Right atrium auricular region (tissue), 2 donors: ENCODE results near the gene FGF14. TPM values are rescaled to one million over a fixed set of nuclear protein-coding genes. Genes with fewer than 3 reads are reported as not detected.
A peak's percentile ranks its signal among the peaks of the same experiment; 100 is the strongest.
"Not testable (repeated sequence)": the region's sequence is repeated elsewhere in the genome, so short reads cannot be mapped to it uniquely, and the experiment has no call there.

Experiments
- DNase-seq: peaks from one replicate; pipeline ENCODE4 v3.0.0-alpha.2; 2019; ENCODE audit warnings: low spot score
- H3K27ac ChIP-seq, 2 donors: fragments of 200-600 bp; sonication (generic); 1 replicate in 1 of 2; 2 replicates in 1 of 2; pipeline ENCODE4 v1.5.1; 2016 to 2019
- H3K27me3 ChIP-seq, 2 donors: fragments of 200-600 bp; sonication (generic); one replicate each; pipeline versions ENCODE4 v1.5.1 to v1.6.0; 2017 to 2019
- H3K36me3 ChIP-seq: fragments of 200-600 bp; sonication (generic); one replicate; pipeline ENCODE4 v1.5.1; 2016
- H3K4me1 ChIP-seq, 2 donors: fragments of 200-600 bp; sonication (generic); one replicate each; pipeline versions ENCODE4 v1.5.1 to v1.6.0; 2017 to 2019
- H3K4me3 ChIP-seq, 2 donors: fragments of 200-600 bp; sonication (generic); 1 replicate in 1 of 2; 2 replicates in 1 of 2; pipeline ENCODE4 v1.5.1; 2017 to 2019; ENCODE audit warnings: mild to moderate bottlenecking in 1 of 2, moderate library complexity in 1 of 2
- H3K9me3 ChIP-seq, 2 donors: fragments of 200-600 bp; sonication (generic); one replicate each; pipeline ENCODE4 v1.5.1; 2019
- total RNA-seq, 2 donors: library from RNA; depleted of rRNA; stranded (reverse); fragments of >200 nt; gene quantifications; one replicate each; pipeline ENCODE4 v1.1.0, GENCODE V29; 2016
- TF ChIP-seq, protein P1 (sequence below), 2 donors: fragments of 200-600 bp; sonication (generic); IDR thresholded peaks; one replicate each; pipeline ENCODE4 v1.5.1; 2019; ENCODE audit warnings: antibody characterized with exemption in 2 of 2

The FGF14 gene
- total RNA-seq, 2 donors from 2014 or later = 1.3 to 1.7 TPM

DNA sequence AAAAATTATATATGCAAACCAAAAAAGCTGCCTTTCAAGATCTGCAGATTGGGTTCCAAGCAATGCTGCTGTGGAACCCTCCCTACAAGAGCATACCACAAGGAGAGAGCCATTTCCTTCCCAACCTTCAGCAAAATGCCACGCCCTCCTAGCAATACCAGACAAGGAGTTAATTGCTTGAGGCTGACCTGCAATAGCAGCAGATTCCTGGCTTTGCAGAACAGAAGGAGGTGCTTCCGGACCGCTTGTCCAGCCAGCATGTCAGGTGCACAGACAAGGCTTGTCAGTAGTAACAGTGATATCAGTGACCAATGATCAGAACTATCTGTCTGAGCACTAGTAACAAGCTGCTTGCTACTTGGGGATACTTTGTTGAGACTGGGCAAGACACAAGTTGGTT lies 301.6 kb downstream of the FGF14 start:
- Histone ChIP-seq H3K27me3 (no peaks in the 10 kb centered on the region), H3K4me3 (no peak overlapping the region), H3K9me3 (no peaks in the 10 kb centered on the region), H3K27ac (no peak overlapping the region), H3K36me3 (no peaks in the 10 kb centered on the region), H3K4me1 (peaks cover 0 to 7% of the 10 kb centered on the region in 2 donors)
- TF ChIP-seq, protein P1, sequence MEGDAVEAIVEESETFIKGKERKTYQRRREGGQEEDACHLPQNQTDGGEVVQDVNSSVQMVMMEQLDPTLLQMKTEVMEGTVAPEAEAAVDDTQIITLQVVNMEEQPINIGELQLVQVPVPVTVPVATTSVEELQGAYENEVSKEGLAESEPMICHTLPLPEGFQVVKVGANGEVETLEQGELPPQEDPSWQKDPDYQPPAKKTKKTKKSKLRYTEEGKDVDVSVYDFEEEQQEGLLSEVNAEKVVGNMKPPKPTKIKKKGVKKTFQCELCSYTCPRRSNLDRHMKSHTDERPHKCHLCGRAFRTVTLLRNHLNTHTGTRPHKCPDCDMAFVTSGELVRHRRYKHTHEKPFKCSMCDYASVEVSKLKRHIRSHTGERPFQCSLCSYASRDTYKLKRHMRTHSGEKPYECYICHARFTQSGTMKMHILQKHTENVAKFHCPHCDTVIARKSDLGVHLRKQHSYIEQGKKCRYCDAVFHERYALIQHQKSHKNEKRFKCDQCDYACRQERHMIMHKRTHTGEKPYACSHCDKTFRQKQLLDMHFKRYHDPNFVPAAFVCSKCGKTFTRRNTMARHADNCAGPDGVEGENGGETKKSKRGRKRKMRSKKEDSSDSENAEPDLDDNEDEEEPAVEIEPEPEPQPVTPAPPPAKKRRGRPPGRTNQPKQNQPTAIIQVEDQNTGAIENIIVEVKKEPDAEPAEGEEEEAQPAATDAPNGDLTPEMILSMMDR (IDR thresholded peaks at IDR 0.05) = no peak
- DNase-seq = no peak

DNA sequence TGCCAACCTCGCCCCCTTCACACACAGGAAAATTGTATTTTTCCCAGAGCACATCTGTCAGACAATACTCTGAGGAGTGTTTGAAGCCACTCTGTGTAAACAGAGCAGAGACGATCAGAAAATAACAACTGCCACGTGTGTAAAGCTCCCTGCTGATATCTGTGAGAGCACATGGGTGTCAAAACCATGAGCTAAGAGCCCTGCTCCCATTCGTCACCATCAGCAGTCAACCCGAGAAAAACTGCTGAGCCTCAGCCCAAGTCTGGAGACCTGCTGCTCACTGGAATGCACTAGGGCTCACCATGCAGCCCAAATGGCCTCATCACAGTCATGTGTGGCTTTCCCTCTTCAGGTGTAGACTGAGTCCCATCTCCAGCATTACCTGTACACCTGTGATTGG lies 304.1 kb downstream of the FGF14 start:
- H3K36me3 ChIP-seq = no peaks in the 10 kb centered on the region
- no peak overlapping the region for H3K4me3 ChIP-seq
- H3K4me1 ChIP-seq = peaks cover 0 to 7% of the 10 kb centered on the region in 2 donors
- H3K27ac ChIP-seq = peak overlapping the region; percentile 35 to 46
- TF ChIP-seq, protein P1 (IDR thresholded peaks at IDR 0.05) = no peak
- no peaks in the 10 kb centered on the region for H3K9me3 ChIP-seq
- no peaks in the 10 kb centered on the region for H3K27me3 ChIP-seq
- DNase-seq = no peak

DNA sequence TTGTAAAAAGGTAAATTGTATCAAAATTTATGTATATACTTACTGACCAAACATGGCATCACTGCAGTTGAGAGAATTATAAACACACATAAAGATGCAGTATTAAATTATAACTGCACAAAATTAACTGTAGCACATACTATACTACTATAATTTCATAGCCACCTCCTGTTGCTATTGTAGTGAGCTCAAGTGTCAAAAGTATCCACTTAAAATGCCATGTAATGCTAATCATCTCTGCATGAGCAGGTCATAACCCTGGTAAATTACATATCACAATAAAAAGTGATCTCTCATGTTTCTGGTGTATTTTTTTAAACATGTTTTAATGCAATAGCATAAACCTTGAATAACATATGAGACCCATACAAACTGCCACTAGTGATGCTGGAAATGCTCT lies 308.6 kb downstream of the FGF14 start:
- not testable (repeated sequence) for H3K27me3 ChIP-seq, H3K9me3 ChIP-seq, H3K4me3 ChIP-seq, H3K36me3 ChIP-seq, DNase-seq, H3K4me1 ChIP-seq, H3K27ac ChIP-seq

DNA sequence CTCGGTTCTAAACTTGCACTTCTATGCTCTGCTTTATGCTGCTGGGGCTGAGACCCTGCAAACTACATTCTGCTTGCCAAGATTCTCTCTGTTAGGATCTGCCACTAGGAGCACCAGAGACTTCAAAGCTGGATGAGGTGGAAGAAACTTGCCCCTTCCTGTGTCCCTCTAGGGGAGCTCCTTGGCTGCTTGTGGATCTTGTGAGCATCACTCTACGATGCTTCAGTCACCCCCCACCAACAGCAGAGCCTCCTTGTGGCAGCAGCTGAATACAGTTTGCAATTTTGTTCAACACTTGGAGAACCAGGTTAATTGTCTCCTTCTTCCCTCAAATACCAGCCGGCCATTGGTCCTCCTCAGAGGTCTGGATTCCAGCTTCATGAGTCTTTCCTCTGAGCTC lies 310.6 kb downstream of the FGF14 start:
- DNase-seq = no peak
- Histone ChIP-seq H3K4me1 (no peaks in the 10 kb centered on the region), H3K27me3 (no peaks in the 10 kb centered on the region), H3K27ac (no peak overlapping the region), H3K36me3 (no peaks in the 10 kb centered on the region), H3K9me3 (no peaks in the 10 kb centered on the region), H3K4me3 (no peak overlapping the region)
- TF ChIP-seq, protein P1 (IDR thresholded peaks at IDR 0.05) = no peak

GRCh38 chr13:102090532-102090931 lies 311.3 kb downstream of the FGF14 start:
- Histone ChIP-seq H3K27me3 (no peaks in the 10 kb centered on the region), H3K36me3 (no peaks in the 10 kb centered on the region), H3K27ac (peak overlapping the region in 1 of 2 donors; percentile 62), H3K4me1 (no peaks in the 10 kb centered on the region), H3K4me3 (no peak overlapping the region), H3K9me3 (no peaks in the 10 kb centered on the region)
- DNase-seq = no peak
- TF ChIP-seq, protein P1 (IDR thresholded peaks at IDR 0.05) = no peak

DNA sequence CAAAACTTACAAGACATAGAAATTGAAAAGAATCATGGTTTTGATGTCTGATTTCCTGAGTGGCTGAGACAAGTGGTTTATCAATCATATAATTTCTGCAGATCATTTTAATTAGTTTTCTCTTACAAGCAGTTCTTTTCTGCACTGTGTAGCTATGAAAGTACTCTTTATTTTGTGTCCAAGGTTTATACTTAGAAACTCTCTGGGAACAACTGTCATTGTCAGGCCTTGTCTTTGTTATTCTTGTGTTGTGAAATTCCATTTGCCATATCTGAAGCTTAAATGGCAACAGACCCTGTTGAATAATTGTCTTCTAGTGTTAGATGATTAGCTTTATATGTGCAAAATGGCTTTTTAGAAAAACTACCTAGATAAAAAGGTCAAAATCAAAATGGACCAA lies 312.1 kb downstream of the FGF14 start:
- TF ChIP-seq, protein P1 (IDR thresholded peaks at IDR 0.05) = no peak
- Histone ChIP-seq H3K36me3 (no peaks in the 10 kb centered on the region), H3K4me1 (no peaks in the 10 kb centered on the region), H3K9me3 (no peaks in the 10 kb centered on the region), H3K27me3 (no peaks in the 10 kb centered on the region), H3K4me3 (no peak overlapping the region), H3K27ac (peak overlapping the region in 1 of 2 donors; percentile 62)
- DNase-seq = no peak
